Purkinje cell (primary cell): ENCODE results near the gene PRR27. TPM values are rescaled to one million over a fixed set of nuclear protein-coding genes. Genes with fewer than 3 reads are reported as not detected.

ENCODE experiments used
- polyA plus RNA-seq: library from polyadenylated mRNA; unstranded; fragments of >200 nt; fragmentation: Nextera tagmentation; gene quantifications from 2 replicates; pipeline ENCODE4 v1.2.1, GENCODE V29; 2014

The PRR27 gene
- polyA plus RNA-seq = not detected in 2 replicates

DNA sequence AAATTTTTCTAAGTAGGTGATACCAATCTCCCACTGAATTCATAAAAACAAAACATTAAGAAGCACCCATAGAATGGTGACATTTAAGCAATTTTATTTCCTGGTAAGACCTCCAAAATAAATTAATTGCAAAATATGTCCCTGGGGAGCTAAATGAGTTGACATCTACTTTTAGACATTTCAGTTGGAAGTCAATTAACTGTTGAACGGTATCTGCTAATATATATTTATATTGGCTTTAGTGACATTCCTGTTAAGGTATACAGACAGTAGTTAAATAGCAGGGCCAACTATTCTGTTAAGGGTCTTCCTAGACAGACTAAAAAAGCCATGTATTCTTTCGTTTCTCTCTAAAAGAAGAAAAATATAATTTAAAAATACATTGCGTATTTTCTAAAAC, at the start of gene PRR27:
PRR27 (plus strand) TSS at position 301 of the 400 bp plus-strand sequence. CDS start 139 bp downstream, outside the sequence.

DNA sequence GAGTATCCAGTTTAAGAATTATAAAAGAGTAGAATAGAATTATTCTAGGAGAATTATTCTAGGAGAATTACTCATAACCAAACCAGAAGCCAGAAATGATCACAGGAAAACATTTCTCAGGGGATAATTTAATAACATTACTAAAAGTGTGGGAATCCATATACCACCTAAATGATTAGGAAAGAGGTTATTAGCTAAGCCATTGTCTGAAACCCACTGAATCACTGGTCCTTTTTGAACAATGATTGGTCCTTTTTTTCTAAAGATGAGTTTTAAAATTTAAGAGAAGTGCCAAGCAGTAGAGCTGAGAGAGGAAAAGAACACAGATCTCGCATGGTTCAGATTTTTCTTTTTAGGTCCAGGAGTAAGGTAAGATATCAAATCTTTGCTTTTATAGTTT, 41.4 kb downstream of the PRR27 start, which contains the start of gene ODAM:
ODAM (plus strand) TSS at position 301 of the 400 bp plus-strand sequence. CDS start 819 bp downstream, outside the sequence.

Other genes starting within 250 kb of the PRR27 start
- gene CSN1S1, start 223.2 kb upstream of the PRR27 start, polyA plus RNA-seq = not detected in 2 replicates
- not detected in 2 replicates for gene CSN2, start 188.5 kb upstream of the PRR27 start, polyA plus RNA-seq
- not detected in 2 replicates for gene STATH, start 158.3 kb upstream of the PRR27 start, polyA plus RNA-seq
- not detected in 2 replicates for gene HTN3, start 125.8 kb upstream of the PRR27 start, polyA plus RNA-seq
- not detected in 2 replicates for gene HTN1, start 103.8 kb upstream of the PRR27 start, polyA plus RNA-seq
- gene ODAM, start 41.5 kb downstream of the PRR27 start, polyA plus RNA-seq = not detected in 2 replicates
- not detected in 2 replicates for gene FDCSP, start 71.9 kb downstream of the PRR27 start, polyA plus RNA-seq
- not detected in 2 replicates for gene CSN3, start 88.4 kb downstream of the PRR27 start, polyA plus RNA-seq
- gene CABS1, start 180.7 kb downstream of the PRR27 start, polyA plus RNA-seq = not detected in 2 replicates
- not detected in 2 replicates for gene SMR3A, start 206.5 kb downstream of the PRR27 start, polyA plus RNA-seq
- gene SMR3B, start 228.9 kb downstream of the PRR27 start, polyA plus RNA-seq = not detected in 2 replicates
- gene OPRPN, start 243.7 kb downstream of the PRR27 start, polyA plus RNA-seq = not detected in 2 replicates